ENCODE data around the gene MTIF3. TPM values are rescaled to one million over a fixed set of nuclear protein-coding genes. Genes with fewer than 3 reads are reported as not detected.
"Not testable (repeated sequence)": the region's sequence is repeated elsewhere in the genome, so short reads cannot be mapped to it uniquely, and the experiment has no call there.

MTIF3 gene
- total and polyA plus RNA-seq, 10 donors: 38.1 to 95.2 (median 60.0) TPM

GRCh38 chr13:27403727-27404385 is 46.5 kb downstream of the MTIF3 start:
- Histone ChIP-seq H3K27me3 (replicated peaks in 1 of 7) (peaks cover 0 to 11% (median 0%) of the 10 kb centered on the region in 7 donors), H3K9me3 (no peaks in the 10 kb centered on the region), H3K36me3 (no peaks in the 10 kb centered on the region), H3K4me1 (peaks cover 0 to 19% (median 7%) of the 10 kb centered on the region in 6 donors), H3K4me3 (no peak overlapping the region), H3K27ac (peak overlapping the region in 4 of 8 donors; percentile 11 to 53 (median 38))
- TF ChIP-seq POLR2A (IDR thresholded peaks at IDR 0.05) (no peak), POLR2AphosphoS5 (IDR thresholded peaks at IDR 0.05) (no peak)
- TF ChIP-seq, protein P1, sequence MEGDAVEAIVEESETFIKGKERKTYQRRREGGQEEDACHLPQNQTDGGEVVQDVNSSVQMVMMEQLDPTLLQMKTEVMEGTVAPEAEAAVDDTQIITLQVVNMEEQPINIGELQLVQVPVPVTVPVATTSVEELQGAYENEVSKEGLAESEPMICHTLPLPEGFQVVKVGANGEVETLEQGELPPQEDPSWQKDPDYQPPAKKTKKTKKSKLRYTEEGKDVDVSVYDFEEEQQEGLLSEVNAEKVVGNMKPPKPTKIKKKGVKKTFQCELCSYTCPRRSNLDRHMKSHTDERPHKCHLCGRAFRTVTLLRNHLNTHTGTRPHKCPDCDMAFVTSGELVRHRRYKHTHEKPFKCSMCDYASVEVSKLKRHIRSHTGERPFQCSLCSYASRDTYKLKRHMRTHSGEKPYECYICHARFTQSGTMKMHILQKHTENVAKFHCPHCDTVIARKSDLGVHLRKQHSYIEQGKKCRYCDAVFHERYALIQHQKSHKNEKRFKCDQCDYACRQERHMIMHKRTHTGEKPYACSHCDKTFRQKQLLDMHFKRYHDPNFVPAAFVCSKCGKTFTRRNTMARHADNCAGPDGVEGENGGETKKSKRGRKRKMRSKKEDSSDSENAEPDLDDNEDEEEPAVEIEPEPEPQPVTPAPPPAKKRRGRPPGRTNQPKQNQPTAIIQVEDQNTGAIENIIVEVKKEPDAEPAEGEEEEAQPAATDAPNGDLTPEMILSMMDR (IDR thresholded peaks at IDR 0.05 in 8 of 11, conservative IDR thresholded peaks at IDR 0.05 in 3 of 11): no peak
- intact Hi-C loops (cut with DNase I; ENCODE audit: low total_unique reads): no loop called here
- 60 to 68% (median 64%) methylated on average over 10 of the region's 10 CpGs for WGBS, 5 donors
- no peak for DNase-seq

DNA sequence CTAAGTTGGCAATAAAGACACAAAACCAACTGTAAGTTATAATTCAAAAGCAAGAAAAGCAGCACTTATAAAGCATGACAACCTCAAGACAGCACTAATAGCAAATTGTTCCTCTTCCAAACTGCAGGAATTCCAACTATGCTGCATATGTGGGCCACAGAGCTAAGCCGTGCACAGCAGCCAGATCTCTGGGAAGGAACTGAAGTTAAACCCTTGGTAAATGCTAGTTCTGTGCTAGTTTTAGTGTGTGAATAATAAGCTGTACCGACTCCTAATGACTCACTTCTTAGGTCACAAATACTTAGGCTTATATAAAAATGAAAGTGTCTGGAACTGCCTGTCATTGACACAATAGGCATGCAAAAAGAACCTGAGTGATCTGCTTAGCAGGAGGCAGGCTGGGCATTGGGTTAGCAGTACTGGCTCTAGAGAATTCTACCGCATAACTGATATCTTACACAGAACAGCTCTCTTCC is 47.1 kb downstream of the MTIF3 start:
- peaks cover 0 to 19% (median 7%) of the 10 kb centered on the region in 6 donors for H3K4me1 ChIP-seq
- no peaks in the 10 kb centered on the region for H3K36me3 ChIP-seq
- H3K27me3 ChIP-seq (replicated peaks in 1 of 7): peaks cover 0 to 11% (median 0%) of the 10 kb centered on the region in 7 donors
- intact Hi-C loops (cut with DNase I; ENCODE audit: low total_unique reads): no loop called here
- no peak for DNase-seq
- H3K9me3 ChIP-seq: no peaks in the 10 kb centered on the region
- peak overlapping the region in 4 of 8 donors; percentile 11 to 53 (median 38) for H3K27ac ChIP-seq
- WGBS, 5 donors: 50 to 78% (median 61%) methylated on average over 3 of the region's 3 CpGs
- no peak overlapping the region for H3K4me3 ChIP-seq
- TF ChIP-seq POLR2A (IDR thresholded peaks at IDR 0.05): no peak
- no peak for TF ChIP-seq POLR2AphosphoS5 (IDR thresholded peaks at IDR 0.05)
- TF ChIP-seq, protein P1 (IDR thresholded peaks at IDR 0.05 in 8 of 11, conservative IDR thresholded peaks at IDR 0.05 in 3 of 11): no peak

DNA sequence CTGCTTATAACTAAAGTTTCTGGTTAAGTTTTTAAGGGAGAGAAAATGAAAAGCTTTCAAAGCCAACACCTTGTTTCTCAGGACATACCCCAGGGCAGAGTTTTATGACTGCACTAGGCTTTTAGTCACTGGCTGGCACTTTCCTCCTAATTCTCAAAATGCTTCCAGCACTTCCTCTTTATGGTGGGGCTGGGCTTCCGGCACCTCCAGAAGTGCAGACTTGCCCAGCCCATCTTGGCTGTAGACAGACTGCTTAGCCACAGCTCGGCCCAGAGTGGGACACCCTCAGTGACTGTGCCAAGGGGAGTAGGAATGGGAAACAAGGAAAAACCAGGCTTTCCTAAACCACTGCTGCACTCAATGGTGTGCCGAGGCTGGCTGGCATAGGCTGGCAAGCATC is 49.2 kb downstream of the MTIF3 start:
- Histone ChIP-seq H3K27me3 (replicated peaks in 1 of 7) (peaks cover 0 to 2% (median 0%) of the 10 kb centered on the region in 7 donors), H3K27ac (no peak overlapping the region), H3K36me3 (no peaks in the 10 kb centered on the region), H3K4me1 (peaks cover 0 to 19% (median 7%) of the 10 kb centered on the region in 6 donors), H3K4me3 (no peak overlapping the region), H3K9me3 (no peaks in the 10 kb centered on the region)
- intact Hi-C loops (cut with DNase I; ENCODE audit: low total_unique reads): no loop called here
- TF ChIP-seq POLR2A (IDR thresholded peaks at IDR 0.05) (no peak), POLR2AphosphoS5 (IDR thresholded peaks at IDR 0.05) (no peak)
- TF ChIP-seq, protein P1 (IDR thresholded peaks at IDR 0.05 in 8 of 11, conservative IDR thresholded peaks at IDR 0.05 in 3 of 11): no peak
- 7 to 20% (median 10%) methylated on average over 3 of the region's 3 CpGs for WGBS, 5 donors
- no peak for DNase-seq

DNA sequence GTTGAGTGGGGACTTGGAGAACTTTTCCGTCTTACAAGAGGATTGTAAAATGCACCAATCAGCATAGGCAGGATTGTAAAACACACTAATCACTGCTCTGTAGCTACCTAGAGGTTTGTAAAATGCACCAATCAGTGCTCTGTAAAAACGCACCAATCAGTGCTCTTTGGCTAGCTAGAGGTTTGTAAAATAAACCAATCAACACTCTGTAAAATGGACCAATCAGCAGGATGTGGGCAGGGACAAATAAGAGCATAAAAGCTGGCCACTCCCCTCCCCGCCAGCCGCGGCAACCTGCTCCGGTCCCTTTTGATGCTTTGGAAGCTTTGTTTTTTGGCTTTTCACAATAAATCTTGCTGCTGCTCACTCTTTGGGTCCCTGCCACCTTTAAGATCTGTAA is 50.0 kb downstream of the MTIF3 start:
- H3K4me1 ChIP-seq: peaks cover 0 to 19% (median 7%) of the 10 kb centered on the region in 6 donors
- intact Hi-C loops (cut with DNase I; ENCODE audit: low total_unique reads); H3K36me3 ChIP-seq; H3K27ac ChIP-seq; H3K4me3 ChIP-seq; DNase-seq; H3K27me3 ChIP-seq (replicated peaks in 1 of 7); H3K9me3 ChIP-seq: not testable (repeated sequence)
- 75 to 99% (median 85%) methylated on average over 6 of the region's 6 CpGs for WGBS, 5 donors
